GM10248 (cell line): ENCODE data around the gene TMEM63A.
"Not testable (repeated sequence)": the region's sequence is repeated elsewhere in the genome, so short reads cannot be mapped to it uniquely, and the experiment has no call there.

ENCODE experiments used
- CTCF ChIA-PET: fragments of 300-600 bp; sonication (Branson Sonifier 250); formaldehyde crosslinking; extraction: SDS; loops from one replicate; lab custom pipeline; 2021; ENCODE audit warnings: antibody characterized with exemption; lab: Yijun Ruan, JAX
- POLR2A ChIA-PET: fragments of 350-650 bp; sonication (Branson Sonifier 250); formaldehyde crosslinking; extraction: SDS; loops from one replicate; lab custom pipeline; 2020; ENCODE audit warnings: antibody characterized with exemption; lab: Yijun Ruan, JAX
- DNase-seq: peaks from one replicate; pipeline ENCODE4 v3.0.0; 2012; ENCODE audit errors: extremely low spot score
- TF ChIP-seq, protein P1 (sequence below): IDR thresholded peaks from 2 replicates; pipeline ENCODE4 v1.5.1; 2012; ENCODE audit warnings: mild to moderate bottlenecking, low read depth; ENCODE audit errors: extremely low read depth, missing control alignments, control extremely low read depth

The TMEM63A gene

DNA sequence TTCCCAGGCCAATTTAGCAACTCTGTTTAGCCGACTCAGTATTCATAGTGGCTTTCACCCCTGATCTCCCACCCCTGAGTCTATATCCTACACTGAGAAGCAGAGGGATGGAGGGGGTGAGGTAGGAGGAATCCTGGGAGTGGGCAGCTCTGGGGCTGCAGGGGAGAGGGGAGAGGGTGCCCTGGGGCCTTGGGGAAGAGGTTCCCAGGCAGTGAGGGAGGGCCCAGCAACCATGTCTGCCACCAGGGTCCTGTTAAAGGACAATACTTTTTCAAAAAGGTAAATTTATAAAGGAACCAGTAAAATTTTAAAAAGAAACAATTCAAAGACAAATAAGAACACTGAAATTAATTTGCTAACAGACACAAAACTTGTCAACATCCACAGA, 42.0 kb downstream of the TMEM63A start:
- CTCF ChIA-PET = interaction anchor here (1.1 to 1.2 kb wide), 2 partner anchors 62 to 68 kb away, joined by 4 read pairs; partner anchors contain the start of gene SRP9
- DNase-seq = no peak
- TF ChIP-seq, protein P1, sequence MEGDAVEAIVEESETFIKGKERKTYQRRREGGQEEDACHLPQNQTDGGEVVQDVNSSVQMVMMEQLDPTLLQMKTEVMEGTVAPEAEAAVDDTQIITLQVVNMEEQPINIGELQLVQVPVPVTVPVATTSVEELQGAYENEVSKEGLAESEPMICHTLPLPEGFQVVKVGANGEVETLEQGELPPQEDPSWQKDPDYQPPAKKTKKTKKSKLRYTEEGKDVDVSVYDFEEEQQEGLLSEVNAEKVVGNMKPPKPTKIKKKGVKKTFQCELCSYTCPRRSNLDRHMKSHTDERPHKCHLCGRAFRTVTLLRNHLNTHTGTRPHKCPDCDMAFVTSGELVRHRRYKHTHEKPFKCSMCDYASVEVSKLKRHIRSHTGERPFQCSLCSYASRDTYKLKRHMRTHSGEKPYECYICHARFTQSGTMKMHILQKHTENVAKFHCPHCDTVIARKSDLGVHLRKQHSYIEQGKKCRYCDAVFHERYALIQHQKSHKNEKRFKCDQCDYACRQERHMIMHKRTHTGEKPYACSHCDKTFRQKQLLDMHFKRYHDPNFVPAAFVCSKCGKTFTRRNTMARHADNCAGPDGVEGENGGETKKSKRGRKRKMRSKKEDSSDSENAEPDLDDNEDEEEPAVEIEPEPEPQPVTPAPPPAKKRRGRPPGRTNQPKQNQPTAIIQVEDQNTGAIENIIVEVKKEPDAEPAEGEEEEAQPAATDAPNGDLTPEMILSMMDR = no peak
- POLR2A ChIA-PET = no interaction called here

DNA sequence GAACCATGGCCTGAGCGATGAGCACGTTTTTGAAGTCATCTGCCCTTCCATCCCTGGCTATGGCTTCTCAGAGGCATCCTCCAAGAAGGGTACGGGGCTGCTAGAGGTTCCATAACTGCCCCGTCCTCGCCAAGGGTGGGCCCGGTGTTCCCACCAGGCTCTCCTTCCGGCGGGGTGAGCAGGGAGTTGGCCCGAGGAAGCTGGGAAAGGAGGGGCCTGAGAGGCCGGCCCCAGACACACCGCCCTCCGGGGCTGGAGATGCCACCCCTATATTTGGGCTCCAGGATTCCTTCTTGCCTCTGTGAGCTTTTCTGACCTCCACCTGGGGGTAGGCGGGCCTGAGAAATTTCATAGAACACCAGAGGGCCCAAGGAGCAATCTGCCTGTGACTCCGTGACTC, 43.4 kb downstream of the TMEM63A start:
- TF ChIP-seq, protein P1 = no peak

DNA sequence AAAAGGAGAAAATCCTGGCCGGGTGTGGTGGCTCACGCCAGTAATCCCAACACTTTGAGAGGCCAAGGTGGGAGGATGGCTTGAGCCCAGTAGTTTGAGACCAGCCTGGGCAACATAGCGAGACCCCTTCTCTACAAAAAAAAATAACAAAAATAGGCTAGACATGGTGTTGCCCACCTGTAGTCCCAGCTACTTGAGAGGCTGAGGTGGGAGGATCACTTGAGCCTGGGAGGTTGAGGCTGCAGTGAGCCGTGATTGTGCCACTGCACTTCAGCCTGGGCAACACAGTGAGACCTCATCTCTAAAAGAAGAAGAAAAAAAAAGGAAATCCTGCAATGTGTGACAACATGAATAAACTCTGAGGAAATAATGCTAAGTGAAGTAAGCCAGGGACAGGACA, 45.9 kb downstream of the TMEM63A start:
- CTCF ChIA-PET, POLR2A ChIA-PET, DNase-seq: not testable (repeated sequence)

More for the DNA sequence above, 43.4 kb downstream of the TMEM63A start:
- no peak for DNase-seq
- POLR2A ChIA-PET = no interaction called here
- CTCF ChIA-PET = no interaction called here

DNA sequence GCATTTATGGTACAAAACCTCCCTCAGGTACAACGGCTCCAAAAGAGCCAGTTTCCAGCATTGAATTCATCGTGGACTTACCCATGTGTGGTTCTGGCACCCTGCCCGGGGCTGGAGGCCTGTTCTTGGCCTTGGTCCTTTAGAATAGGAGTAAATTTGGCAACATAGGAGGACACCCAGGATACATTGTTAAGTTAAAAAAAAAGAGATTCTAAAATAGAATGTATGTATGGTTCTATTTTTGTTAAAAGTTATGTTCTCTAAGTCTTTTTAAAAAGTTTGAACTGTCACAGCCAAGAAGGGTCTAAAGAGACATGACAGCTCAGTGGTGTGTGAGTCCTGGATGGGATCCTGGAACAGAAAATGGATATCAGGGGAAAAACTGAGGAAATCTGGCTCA, 46.3 kb downstream of the TMEM63A start:
- no peak for DNase-seq
- TF ChIP-seq, protein P1 = no peak
- ChIA-PET CTCF (interaction anchor here (1.9 kb wide), 1 partner anchor 16 kb away, joined by 5 read pairs; no protein-coding TSS in a partner anchor), POLR2A (interaction anchor here (0.7 kb wide), 1 partner anchor 58 kb away, joined by 4 read pairs; no protein-coding TSS in a partner anchor)

DNA sequence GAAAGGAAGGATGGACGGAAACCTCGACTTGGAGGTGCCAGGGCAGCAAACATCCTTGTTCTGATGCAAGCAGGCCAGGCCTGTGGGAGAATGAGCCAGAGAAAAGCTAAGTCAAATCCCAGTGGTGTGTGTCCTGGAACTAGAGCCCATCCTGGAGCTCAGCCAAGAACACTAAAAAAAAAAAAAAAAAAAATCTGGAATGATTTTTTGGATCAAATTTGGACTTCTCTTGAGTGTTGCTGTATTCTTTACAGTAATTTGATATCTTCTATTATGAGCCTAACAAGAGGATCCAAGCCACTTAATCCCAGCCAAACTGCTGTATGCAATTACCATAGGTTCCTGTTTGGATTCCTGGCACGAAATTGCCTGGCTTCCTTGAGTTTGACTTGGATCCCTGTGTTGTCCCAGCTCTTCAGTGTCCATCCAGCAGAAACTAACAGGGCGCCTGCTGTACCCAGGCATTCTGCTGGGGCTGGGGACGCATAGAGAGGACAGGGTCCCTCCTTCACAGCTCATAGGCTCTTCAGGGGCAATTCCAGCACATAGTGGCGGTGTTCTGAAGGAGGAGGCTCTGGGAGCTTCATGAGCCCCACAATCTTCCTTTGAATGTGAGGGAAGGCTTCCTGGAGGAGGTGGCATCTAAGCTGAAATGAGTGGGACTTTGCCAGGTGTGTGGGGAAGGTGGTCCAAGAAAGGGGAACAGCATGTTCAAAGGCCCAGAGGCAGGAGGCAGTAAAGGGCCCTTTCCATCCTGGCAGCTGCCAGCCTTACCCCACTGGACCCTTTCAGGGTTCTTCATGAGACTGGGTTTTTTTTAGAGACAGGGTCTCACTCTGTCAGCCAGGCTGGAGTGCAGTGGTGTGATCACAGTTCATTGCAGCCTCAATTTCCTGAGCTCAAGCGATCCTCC, 47.5 kb downstream of the TMEM63A start:
- DNase-seq = no peak
- TF ChIP-seq, protein P1 = no peak
- POLR2A ChIA-PET = interaction anchor here (0.7 kb wide), 1 partner anchor 59 kb away, joined by 4 read pairs; no protein-coding TSS in a partner anchor
- CTCF ChIA-PET = interaction anchor here (0.8 to 2.1 kb wide), 4 partner anchors 8 to 360 kb away, joined by 3 to 5 read pairs (median 4); partner anchors contain the start of gene SRP9

DNA sequence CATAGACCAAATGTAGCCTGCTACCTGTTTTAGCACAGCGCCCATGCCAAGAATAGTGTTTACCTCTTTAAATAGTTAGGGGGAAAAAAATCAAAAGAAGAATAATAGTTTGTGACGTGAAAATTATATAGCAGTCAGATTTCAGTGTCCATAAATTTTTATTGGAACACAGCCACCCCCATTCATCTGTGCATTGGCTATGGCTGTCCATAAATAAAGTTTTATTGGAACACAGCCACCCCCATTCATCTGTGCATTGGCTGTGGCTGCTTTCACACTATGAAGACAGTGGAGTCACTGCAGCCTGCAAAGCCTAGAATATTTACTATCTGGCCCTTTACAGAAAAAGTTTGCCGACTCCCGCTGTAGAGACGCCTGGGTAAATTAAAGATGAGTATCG, 51.3 kb downstream of the TMEM63A start:
- POLR2A ChIA-PET = no interaction called here
- DNase-seq = no peak
- CTCF ChIA-PET = no interaction called here
- TF ChIP-seq, protein P1 = no peak
